ENCODE results near the gene NCR3LG1.

NCR3LG1 gene

GRCh38 chr11:17375547-17375946 lies 23.9 kb downstream of the NCR3LG1 start:
- no peak for DNase-seq
- Histone ChIP-seq H3K23ac (ENCODE audit: low read length in 2 of 2) (no peak overlapping the region), H4K91ac (ENCODE audit: low read length) (no peak overlapping the region), H3K27me3 (ENCODE audit: control insufficient read depth in 1 of 2, insufficient read depth in 1 of 2, low read length in 2 of 2) (no peaks in the 10 kb centered on the region), H3K18ac (ENCODE audit: low read depth in 1 of 2, low read length in 2 of 2) (no peak overlapping the region), H3K4me3 (ENCODE audit: insufficient read depth in 1 of 2, low read depth in 1 of 2, low read length in 2 of 2) (no peak overlapping the region), H2BK15ac (ENCODE audit: low read depth, poor library complexity, severe bottlenecking) (no peak overlapping the region), H3K27ac (ENCODE audit: low read length, poor library complexity, severe bottlenecking) (no peak overlapping the region), H3K9ac (ENCODE audit: low read length) (no peak overlapping the region), H2BK5ac (ENCODE audit: low read depth, low read length, poor library complexity, severe bottlenecking) (no peak overlapping the region), H3K36me3 (ENCODE audit: control insufficient read depth in 1 of 2, insufficient read depth in 2 of 2, low read depth in 1 of 2, low read length in 2 of 2) (peaks cover 9 to 88% of the 10 kb centered on the region in 2 experiments), H2AFZ (ENCODE audit: low read depth, low read length) (no peak overlapping the region), H2BK120ac (ENCODE audit: low read depth, low read length) (no peak overlapping the region), H3K14ac (ENCODE audit: low read length in 2 of 2) (no peak overlapping the region), H2BK12ac (ENCODE audit: low read length in 2 of 2) (no peak overlapping the region), H2AK5ac (ENCODE audit: low read length, severe bottlenecking) (no peak overlapping the region), H3K9me3 (ENCODE audit: control insufficient read depth, low read length) (peaks cover 39% of the 10 kb centered on the region), H4K8ac (ENCODE audit: low read length) (no peak overlapping the region), H3K4me1 (ENCODE audit: control insufficient read depth, insufficient read depth, low read depth, low read length) (no peaks in the 10 kb centered on the region), H3K4ac (ENCODE audit: low read depth in 1 of 2, low read length in 2 of 2) (no peak overlapping the region), H3K79me1 (replicated peaks; ENCODE audit: low read length, poor library complexity, severe bottlenecking) (no peaks in the 10 kb centered on the region), H3K4me2 (ENCODE audit: low read length, poor library complexity, severe bottlenecking) (no peak overlapping the region)
- 89% methylated on average over 5 of the region's 5 CpGs for WGBS

- H4K91ac ChIP-seq (ENCODE audit: low read length), result no peak overlapping the region
- no peak overlapping the region for H3K23ac ChIP-seq (ENCODE audit: low read length in 2 of 2)
- H2BK120ac ChIP-seq (ENCODE audit: low read depth, low read length), result no peak overlapping the region
- H3K4me1 ChIP-seq (ENCODE audit: control insufficient read depth, insufficient read depth, low read depth, low read length), result no peaks in the 10 kb centered on the region
- no peak overlapping the region for H4K8ac ChIP-seq (ENCODE audit: low read length)
- no peak overlapping the region for H3K14ac ChIP-seq (ENCODE audit: low read length in 2 of 2)
- no peak overlapping the region for H3K9ac ChIP-seq (ENCODE audit: low read length)
- no peak overlapping the region for H2BK15ac ChIP-seq (ENCODE audit: low read depth, poor library complexity, severe bottlenecking)
- no peak overlapping the region for H2AK5ac ChIP-seq (ENCODE audit: low read length, severe bottlenecking)
- H3K4me2 ChIP-seq (ENCODE audit: low read length, poor library complexity, severe bottlenecking), result no peak overlapping the region
- H3K27ac ChIP-seq (ENCODE audit: low read length, poor library complexity, severe bottlenecking), result no peak overlapping the region
- H2AFZ ChIP-seq (ENCODE audit: low read depth, low read length), result no peak overlapping the region
- H3K18ac ChIP-seq (ENCODE audit: low read depth in 1 of 2, low read length in 2 of 2), result no peak overlapping the region
- no peaks in the 10 kb centered on the region for H3K79me1 ChIP-seq (replicated peaks; ENCODE audit: low read length, poor library complexity, severe bottlenecking)
- peaks cover 9 to 79% of the 10 kb centered on the region in 2 experiments for H3K36me3 ChIP-seq (ENCODE audit: control insufficient read depth in 1 of 2, insufficient read depth in 2 of 2, low read depth in 1 of 2, low read length in 2 of 2)
- H3K9me3 ChIP-seq (ENCODE audit: control insufficient read depth, low read length), result peaks cover 29% of the 10 kb centered on the region
- 40% methylated on average over 1 of the region's 3 CpGs for whole genome bisulfite sequencing
- no peak overlapping the region for H3K4me3 ChIP-seq (ENCODE audit: insufficient read depth in 1 of 2, low read depth in 1 of 2, low read length in 2 of 2)
- no peaks in the 10 kb centered on the region for H3K27me3 ChIP-seq (ENCODE audit: control insufficient read depth in 1 of 2, insufficient read depth in 1 of 2, low read length in 2 of 2)
- H3K4ac ChIP-seq (ENCODE audit: low read depth in 1 of 2, low read length in 2 of 2), result no peak overlapping the region
- no peak for DNase-seq
- H2BK12ac ChIP-seq (ENCODE audit: low read length in 2 of 2), result no peak overlapping the region
- no peak overlapping the region for H2BK5ac ChIP-seq (ENCODE audit: low read depth, low read length, poor library complexity, severe bottlenecking)
Measured at GRCh38 chr11:17376493-17376892, 24.9 kb downstream of the NCR3LG1 start.

- no peak overlapping the region for H2BK5ac ChIP-seq (ENCODE audit: low read depth, low read length, poor library complexity, severe bottlenecking)
- H3K18ac ChIP-seq (ENCODE audit: low read depth in 1 of 2, low read length in 2 of 2), result no peak overlapping the region
- H3K27me3 ChIP-seq (ENCODE audit: control insufficient read depth in 1 of 2, insufficient read depth in 1 of 2, low read length in 2 of 2), result no peaks in the 10 kb centered on the region
- H2BK12ac ChIP-seq (ENCODE audit: low read length in 2 of 2), result no peak overlapping the region
- no peak overlapping the region for H4K91ac ChIP-seq (ENCODE audit: low read length)
- no peak overlapping the region for H3K23ac ChIP-seq (ENCODE audit: low read length in 2 of 2)
- H3K36me3 ChIP-seq (ENCODE audit: control insufficient read depth in 1 of 2, insufficient read depth in 2 of 2, low read depth in 1 of 2, low read length in 2 of 2), result peaks cover 0 to 57% of the 10 kb centered on the region in 2 experiments
- peaks cover 8% of the 10 kb centered on the region for H3K9me3 ChIP-seq (ENCODE audit: control insufficient read depth, low read length)
- no peak overlapping the region for H4K8ac ChIP-seq (ENCODE audit: low read length)
- H3K79me1 ChIP-seq (replicated peaks; ENCODE audit: low read length, poor library complexity, severe bottlenecking), result no peaks in the 10 kb centered on the region
- no peak overlapping the region for H2AFZ ChIP-seq (ENCODE audit: low read depth, low read length)
- no peak overlapping the region for H3K4me3 ChIP-seq (ENCODE audit: insufficient read depth in 1 of 2, low read depth in 1 of 2, low read length in 2 of 2)
- H3K27ac ChIP-seq (ENCODE audit: low read length, poor library complexity, severe bottlenecking), result no peak overlapping the region
- H3K4ac ChIP-seq (ENCODE audit: low read depth in 1 of 2, low read length in 2 of 2), result no peak overlapping the region
- no peak overlapping the region for H3K4me2 ChIP-seq (ENCODE audit: low read length, poor library complexity, severe bottlenecking)
- H2BK120ac ChIP-seq (ENCODE audit: low read depth, low read length), result no peak overlapping the region
- WGBS, result 100% methylated on average over 1 of the region's 2 CpGs
- H3K9ac ChIP-seq (ENCODE audit: low read length), result no peak overlapping the region
- no peak for DNase-seq
- H3K14ac ChIP-seq (ENCODE audit: low read length in 2 of 2), result no peak overlapping the region
- H2BK15ac ChIP-seq (ENCODE audit: low read depth, poor library complexity, severe bottlenecking), result no peak overlapping the region
- H2AK5ac ChIP-seq (ENCODE audit: low read length, severe bottlenecking), result no peak overlapping the region
- H3K4me1 ChIP-seq (ENCODE audit: control insufficient read depth, insufficient read depth, low read depth, low read length), result no peaks in the 10 kb centered on the region
Measured at GRCh38 chr11:17378655-17379054, 27.1 kb downstream of the NCR3LG1 start.

- Histone ChIP-seq H3K4me2 (ENCODE audit: low read length, poor library complexity, severe bottlenecking) (no peak overlapping the region), H3K79me1 (replicated peaks; ENCODE audit: low read length, poor library complexity, severe bottlenecking) (no peaks in the 10 kb centered on the region), H3K9me3 (ENCODE audit: control insufficient read depth, low read length) (no peaks in the 10 kb centered on the region), H3K4me1 (ENCODE audit: control insufficient read depth, insufficient read depth, low read depth, low read length) (no peaks in the 10 kb centered on the region), H3K4me3 (ENCODE audit: insufficient read depth in 1 of 2, low read depth in 1 of 2, low read length in 2 of 2) (no peak overlapping the region), H2BK120ac (ENCODE audit: low read depth, low read length) (no peak overlapping the region), H2AK5ac (ENCODE audit: low read length, severe bottlenecking) (no peak overlapping the region), H2BK12ac (ENCODE audit: low read length in 2 of 2) (no peak overlapping the region), H2BK15ac (ENCODE audit: low read depth, poor library complexity, severe bottlenecking) (no peak overlapping the region), H3K36me3 (ENCODE audit: control insufficient read depth in 1 of 2, insufficient read depth in 2 of 2, low read depth in 1 of 2, low read length in 2 of 2) (peaks cover 0 to 48% of the 10 kb centered on the region in 2 experiments), H3K9ac (ENCODE audit: low read length) (no peak overlapping the region), H2AFZ (ENCODE audit: low read depth, low read length) (no peak overlapping the region), H4K91ac (ENCODE audit: low read length) (no peak overlapping the region), H3K4ac (ENCODE audit: low read depth in 1 of 2, low read length in 2 of 2) (no peak overlapping the region), H4K8ac (ENCODE audit: low read length) (no peak overlapping the region), H3K27me3 (ENCODE audit: control insufficient read depth in 1 of 2, insufficient read depth in 1 of 2, low read length in 2 of 2) (no peaks in the 10 kb centered on the region), H3K14ac (ENCODE audit: low read length in 2 of 2) (no peak overlapping the region), H3K23ac (ENCODE audit: low read length in 2 of 2) (no peak overlapping the region), H3K18ac (ENCODE audit: low read depth in 1 of 2, low read length in 2 of 2) (no peak overlapping the region), H3K27ac (ENCODE audit: low read length, poor library complexity, severe bottlenecking) (no peak overlapping the region), H2BK5ac (ENCODE audit: low read depth, low read length, poor library complexity, severe bottlenecking) (no peak overlapping the region)
- DNase-seq, result no peak
- 87% methylated on average over 5 of the region's 7 CpGs for WGBS
Measured at GRCh38 chr11:17379383-17380180, 28.0 kb downstream of the NCR3LG1 start.

All from mesenchymal stem cell (in vitro differentiated cells and primary cell).